Measurements from ENCODE around the gene ENDOD1. TPM values are rescaled to one million over a fixed set of nuclear protein-coding genes. Genes with fewer than 3 reads are reported as not detected.

The ENDOD1 gene
- polyA plus RNA-seq, 3 donors: 1.3 to 3.4 (median 3.2) TPM

DNA sequence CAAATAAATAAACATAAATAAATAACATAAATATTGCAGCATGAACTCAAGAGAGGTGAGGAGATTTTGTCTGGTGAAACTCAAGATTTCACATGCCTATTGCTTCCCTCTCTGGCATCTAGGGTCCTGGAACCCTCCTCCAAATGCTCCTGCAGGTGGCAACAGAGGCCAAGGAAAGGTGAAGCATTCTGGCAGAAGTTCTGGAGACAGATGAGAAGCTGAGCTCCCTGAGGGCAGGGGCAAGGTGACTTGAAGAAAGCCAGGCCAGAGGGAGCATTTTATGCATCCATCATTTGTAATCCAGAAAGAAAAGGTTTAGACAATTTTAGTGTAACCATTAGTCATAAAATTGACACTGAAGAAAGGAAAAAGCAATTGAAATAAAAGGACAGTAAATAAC, 64.9 kb downstream of the ENDOD1 start:
- H3K9ac ChIP-seq (ENCODE audit: insufficient read depth, low read length, poor library complexity, severe bottlenecking): no peak overlapping the region
- peak; percentile 27 to 33 (median 33) for DNase-seq
- no peaks in the 10 kb centered on the region for H4K20me1 ChIP-seq (ENCODE audit: insufficient read depth, low read length)
- peaks cover 22 to 33% of the 10 kb centered on the region in 2 donors for H3K4me1 ChIP-seq (ENCODE audit: control insufficient read depth in 1 of 2, insufficient read depth in 2 of 2, low read length in 2 of 2)
- H3K4me3 Mint-ChIP-seq: no peak overlapping the region
- H3K36me3 Mint-ChIP-seq: no peaks in the 10 kb centered on the region
- H3K4me2 ChIP-seq (replicated peaks; ENCODE audit: extremely low read depth, low read length, poor library complexity, severe bottlenecking): no peak overlapping the region
- peaks cover 0 to 8% (median 3%) of the 10 kb centered on the region in 3 donors for H3K27me3 Mint-ChIP-seq (ENCODE audit: low read depth in 3 of 3)
- H3K4me1 Mint-ChIP-seq: peaks cover 30% of the 10 kb centered on the region
- H3K27me3 ChIP-seq (ENCODE audit: control insufficient read depth in 2 of 2, insufficient read depth in 2 of 2, low read length in 2 of 2): peaks cover 0 to 6% of the 10 kb centered on the region in 2 donors
- peaks cover 0 to 4% (median 0%) of the 10 kb centered on the region in 7 donors for H3K9me3 Mint-ChIP-seq
- H3K27ac ChIP-seq (ENCODE audit: low read depth in 1 of 2, low read length in 2 of 2): no peak overlapping the region
- H3K9me3 ChIP-seq (replicated peaks in 1 of 2; ENCODE audit: control insufficient read depth in 1 of 2, insufficient read depth in 1 of 2, low read length in 2 of 2): peaks cover 0 to 3% of the 10 kb centered on the region in 2 donors
- H3K4me3 ChIP-seq (replicated peaks in 1 of 3; ENCODE audit: low read depth in 2 of 3, low read length in 3 of 3): no peak overlapping the region
- no peak overlapping the region for H3K27ac Mint-ChIP-seq
- no peak overlapping the region for H2AFZ ChIP-seq (ENCODE audit: insufficient read depth, low read depth, low read length, poor library complexity, severe bottlenecking)
- TF ChIP-seq, protein P1, sequence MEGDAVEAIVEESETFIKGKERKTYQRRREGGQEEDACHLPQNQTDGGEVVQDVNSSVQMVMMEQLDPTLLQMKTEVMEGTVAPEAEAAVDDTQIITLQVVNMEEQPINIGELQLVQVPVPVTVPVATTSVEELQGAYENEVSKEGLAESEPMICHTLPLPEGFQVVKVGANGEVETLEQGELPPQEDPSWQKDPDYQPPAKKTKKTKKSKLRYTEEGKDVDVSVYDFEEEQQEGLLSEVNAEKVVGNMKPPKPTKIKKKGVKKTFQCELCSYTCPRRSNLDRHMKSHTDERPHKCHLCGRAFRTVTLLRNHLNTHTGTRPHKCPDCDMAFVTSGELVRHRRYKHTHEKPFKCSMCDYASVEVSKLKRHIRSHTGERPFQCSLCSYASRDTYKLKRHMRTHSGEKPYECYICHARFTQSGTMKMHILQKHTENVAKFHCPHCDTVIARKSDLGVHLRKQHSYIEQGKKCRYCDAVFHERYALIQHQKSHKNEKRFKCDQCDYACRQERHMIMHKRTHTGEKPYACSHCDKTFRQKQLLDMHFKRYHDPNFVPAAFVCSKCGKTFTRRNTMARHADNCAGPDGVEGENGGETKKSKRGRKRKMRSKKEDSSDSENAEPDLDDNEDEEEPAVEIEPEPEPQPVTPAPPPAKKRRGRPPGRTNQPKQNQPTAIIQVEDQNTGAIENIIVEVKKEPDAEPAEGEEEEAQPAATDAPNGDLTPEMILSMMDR (IDR thresholded peaks at IDR 0.05): peak; percentile 34
- intact Hi-C loops (cut with micrococcal nuclease): loop anchor here (5.0 kb wide), 4 partner anchors 78 to 608 kb away; partner anchors contain the start of genes SESN3 (in 1 of the 2) and SRSF8 (in 1 of the 2)
- H3K79me2 ChIP-seq (ENCODE audit: insufficient read depth, low read length): no peaks in the 10 kb centered on the region
- no peaks in the 10 kb centered on the region for H3K36me3 ChIP-seq (replicated peaks in 1 of 2; ENCODE audit: control insufficient read depth in 1 of 2, insufficient read depth in 2 of 2, low read length in 2 of 2)

DNA sequence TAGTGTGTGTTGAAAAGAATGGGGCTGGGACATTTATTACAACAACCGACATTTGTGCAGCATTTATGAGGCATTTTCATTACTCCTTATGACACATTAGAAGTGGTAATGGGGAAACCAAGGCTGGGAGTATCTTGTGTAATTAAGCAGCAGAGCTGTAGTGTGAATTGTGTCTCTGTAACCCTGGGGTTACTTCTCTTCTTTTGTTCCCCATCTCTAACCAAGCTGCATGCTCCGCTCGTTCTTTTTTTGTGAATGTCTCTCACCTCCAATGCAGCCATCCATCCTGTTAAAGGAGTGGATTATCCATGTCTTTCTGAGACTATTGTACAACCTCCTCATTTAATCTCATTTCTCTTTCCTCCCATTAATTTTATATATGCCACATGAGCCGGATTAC, 65.7 kb downstream of the ENDOD1 start:
- no peak for DNase-seq
- Mint-ChIP-seq H3K9me3 (peaks cover 0 to 4% (median 0%) of the 10 kb centered on the region in 7 donors), H3K27me3 (ENCODE audit: low read depth in 3 of 3) (peaks cover 0 to under 1% (median 0%) of the 10 kb centered on the region in 3 donors), H3K27ac (peak overlapping the region in 2 of 7 donors; percentile 3 to 36), H3K4me1 (peaks cover 25% of the 10 kb centered on the region), H3K36me3 (no peaks in the 10 kb centered on the region), H3K4me3 (no peak overlapping the region)
- Histone ChIP-seq H3K79me2 (ENCODE audit: insufficient read depth, low read length) (no peaks in the 10 kb centered on the region), H3K4me1 (ENCODE audit: control insufficient read depth in 1 of 2, insufficient read depth in 2 of 2, low read length in 2 of 2) (peaks cover 16 to 25% of the 10 kb centered on the region in 2 donors), H3K36me3 (replicated peaks in 1 of 2; ENCODE audit: control insufficient read depth in 1 of 2, insufficient read depth in 2 of 2, low read length in 2 of 2) (no peaks in the 10 kb centered on the region), H3K27ac (ENCODE audit: low read depth in 1 of 2, low read length in 2 of 2) (no peak overlapping the region), H2AFZ (ENCODE audit: insufficient read depth, low read depth, low read length, poor library complexity, severe bottlenecking) (no peak overlapping the region), H3K27me3 (ENCODE audit: control insufficient read depth in 2 of 2, insufficient read depth in 2 of 2, low read length in 2 of 2) (no peaks in the 10 kb centered on the region), H3K9ac (ENCODE audit: insufficient read depth, low read length, poor library complexity, severe bottlenecking) (no peak overlapping the region), H3K9me3 (replicated peaks in 1 of 2; ENCODE audit: control insufficient read depth in 1 of 2, insufficient read depth in 1 of 2, low read length in 2 of 2) (peaks cover 0 to 3% of the 10 kb centered on the region in 2 donors), H4K20me1 (ENCODE audit: insufficient read depth, low read length) (no peaks in the 10 kb centered on the region), H3K4me2 (replicated peaks; ENCODE audit: extremely low read depth, low read length, poor library complexity, severe bottlenecking) (no peak overlapping the region), H3K4me3 (replicated peaks in 1 of 3; ENCODE audit: low read depth in 2 of 3, low read length in 3 of 3) (no peak overlapping the region)
- WGBS (ENCODE audit: insufficient coverage): no CpG with 5 or more reads among the region's 4 CpGs
- TF ChIP-seq, protein P1 (IDR thresholded peaks at IDR 0.05): no peak
- intact Hi-C loops (cut with micrococcal nuclease): no loop called here

Data from CD14-positive monocyte (primary cell).